ENCODE data around the gene BAZ2B.

DNA sequence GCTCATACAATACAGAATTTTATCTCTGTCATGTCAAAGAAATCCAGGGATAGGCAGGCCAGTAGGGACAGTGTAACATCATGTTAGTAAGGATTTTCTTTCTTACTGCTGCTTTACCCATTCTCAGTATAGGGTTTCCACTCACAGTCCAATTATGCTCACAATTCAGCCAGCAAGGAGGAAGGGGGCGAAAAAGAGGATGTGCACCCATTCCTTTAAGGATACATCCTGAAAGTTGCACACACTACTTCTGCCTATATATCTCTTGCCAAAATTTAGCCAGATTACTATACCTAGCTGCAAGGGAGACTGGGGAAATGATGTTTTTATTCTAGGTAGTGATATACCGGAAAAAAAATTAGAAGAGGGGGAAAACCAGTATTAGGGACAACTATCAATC lies 66.1 kb downstream of the BAZ2B start:
- TF ChIP-seq, protein P1, sequence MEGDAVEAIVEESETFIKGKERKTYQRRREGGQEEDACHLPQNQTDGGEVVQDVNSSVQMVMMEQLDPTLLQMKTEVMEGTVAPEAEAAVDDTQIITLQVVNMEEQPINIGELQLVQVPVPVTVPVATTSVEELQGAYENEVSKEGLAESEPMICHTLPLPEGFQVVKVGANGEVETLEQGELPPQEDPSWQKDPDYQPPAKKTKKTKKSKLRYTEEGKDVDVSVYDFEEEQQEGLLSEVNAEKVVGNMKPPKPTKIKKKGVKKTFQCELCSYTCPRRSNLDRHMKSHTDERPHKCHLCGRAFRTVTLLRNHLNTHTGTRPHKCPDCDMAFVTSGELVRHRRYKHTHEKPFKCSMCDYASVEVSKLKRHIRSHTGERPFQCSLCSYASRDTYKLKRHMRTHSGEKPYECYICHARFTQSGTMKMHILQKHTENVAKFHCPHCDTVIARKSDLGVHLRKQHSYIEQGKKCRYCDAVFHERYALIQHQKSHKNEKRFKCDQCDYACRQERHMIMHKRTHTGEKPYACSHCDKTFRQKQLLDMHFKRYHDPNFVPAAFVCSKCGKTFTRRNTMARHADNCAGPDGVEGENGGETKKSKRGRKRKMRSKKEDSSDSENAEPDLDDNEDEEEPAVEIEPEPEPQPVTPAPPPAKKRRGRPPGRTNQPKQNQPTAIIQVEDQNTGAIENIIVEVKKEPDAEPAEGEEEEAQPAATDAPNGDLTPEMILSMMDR (IDR thresholded peaks at IDR 0.05): no peak
- no peak for TF ChIP-seq POLR2AphosphoS5 (IDR thresholded peaks at IDR 0.05)
